Measurements from ENCODE around the gene SGIP1. TPM values are rescaled to one million over a fixed set of nuclear protein-coding genes. Genes with fewer than 3 reads are reported as not detected.

Gene SGIP1
- total RNA-seq, 1 donor from 2014 or later = 1.9 TPM

- no peak for DNase-seq
These were observed 12.1 kb upstream of the SGIP1 start for GRCh38 chr1:66521721-66522365.

DNA sequence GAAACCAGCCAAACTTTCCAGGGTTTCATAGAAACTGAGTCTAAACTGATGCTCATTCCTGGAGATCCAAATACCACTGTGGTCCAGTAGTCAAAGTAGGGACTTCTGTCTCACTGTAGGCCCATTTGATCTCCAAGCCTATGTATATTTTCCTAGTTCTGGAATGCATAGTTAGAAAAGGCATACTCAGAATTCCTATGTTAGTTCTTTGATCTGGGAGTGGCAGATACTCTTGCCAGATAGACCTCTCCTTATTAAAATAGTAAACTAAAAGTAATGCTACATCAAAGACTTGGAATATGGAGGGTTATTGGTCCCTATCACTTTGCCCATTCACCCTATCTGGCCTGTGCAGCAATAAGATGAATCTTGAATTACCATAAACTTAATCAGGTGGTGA, 10.4 kb upstream of the SGIP1 start:
- no peak for DNase-seq

GRCh38 chr1:66525086-66525485, 8.9 kb upstream of the SGIP1 start:
- DNase-seq = no peak

GRCh38 chr1:66526036-66526435, 7.9 kb upstream of the SGIP1 start:
- no peak for DNase-seq

DNA sequence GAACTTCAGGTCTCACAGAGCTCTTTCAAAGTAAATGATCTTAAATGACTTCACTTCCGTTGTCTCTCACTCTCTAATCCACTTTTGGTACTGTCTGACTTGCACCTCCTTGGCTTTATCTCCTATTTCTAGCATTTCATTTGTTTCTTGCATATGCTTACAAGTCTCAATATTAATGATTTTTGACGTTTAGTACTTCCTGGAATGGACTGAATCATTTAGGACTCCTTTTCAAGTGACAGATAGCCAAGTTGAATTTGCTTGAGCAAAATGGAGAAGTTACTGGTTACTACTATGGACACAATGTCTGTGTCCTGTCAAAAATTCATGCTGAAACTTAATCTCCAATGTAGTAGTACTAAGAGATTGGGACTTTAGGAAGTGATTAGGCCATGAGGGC, 7.0 kb upstream of the SGIP1 start:
- DNase-seq = no peak

GRCh38 chr1:66527686-66528085, 6.3 kb upstream of the SGIP1 start:
- no peak for DNase-seq

DNA sequence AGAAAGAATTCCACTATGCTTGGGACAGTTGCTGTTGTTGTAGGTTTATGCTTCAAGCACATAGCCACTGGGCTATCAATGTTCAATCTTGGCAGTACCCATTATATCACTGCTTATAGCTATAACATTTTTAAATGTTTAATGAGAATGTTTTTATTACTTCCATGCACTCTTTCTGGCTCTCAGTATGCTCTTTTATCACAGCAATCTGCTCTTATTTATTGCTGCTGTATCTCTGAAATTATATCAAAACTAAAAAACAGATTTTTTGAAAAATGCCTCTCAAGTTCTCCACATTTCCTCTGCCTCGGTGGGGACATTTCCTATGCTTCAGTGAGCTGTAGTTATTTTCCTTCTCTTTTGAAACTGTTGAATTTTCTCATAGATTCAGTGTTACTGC, 5.4 kb upstream of the SGIP1 start:
- DNase-seq = no peak

GRCh38 chr1:66532214-66532613, 1.7 kb upstream of the SGIP1 start:
- no peak for DNase-seq

- DNase-seq = peak; percentile 61
These were observed 862 bp upstream of the SGIP1 start for GRCh38 chr1:66532798-66533783.

DNA sequence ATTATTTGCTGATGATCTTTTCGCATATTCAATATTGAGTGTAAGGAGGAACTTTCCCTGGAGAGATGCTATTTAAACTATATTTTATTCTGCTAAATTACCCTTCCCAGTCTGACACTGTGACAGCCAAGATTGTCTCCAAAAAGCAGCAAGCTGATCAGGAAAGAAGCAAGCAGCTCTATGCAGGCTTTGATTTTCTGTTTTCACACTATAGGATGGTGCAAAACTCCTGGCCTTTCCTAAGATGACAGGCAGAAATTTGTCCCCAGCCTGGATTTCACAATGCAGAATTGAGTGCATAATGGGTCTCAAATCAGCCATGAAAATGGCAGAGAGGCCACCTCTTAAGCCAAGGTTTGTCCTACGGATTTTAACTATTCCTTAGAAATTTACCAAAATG, 1.1 kb downstream of the SGIP1 start:
- DNase-seq = no peak

- DNase-seq = no peak
These were observed 1.9 kb downstream of the SGIP1 start for GRCh38 chr1:66535853-66536252.

- DNase-seq = no peak
These were observed 3.8 kb downstream of the SGIP1 start for GRCh38 chr1:66537718-66538117.

GRCh38 chr1:66539491-66539890, 5.5 kb downstream of the SGIP1 start:
- no peak for DNase-seq

- DNase-seq = no peak
These were observed 6.6 kb downstream of the SGIP1 start for GRCh38 chr1:66540434-66541032.

GRCh38 chr1:66542314-66542713, 8.4 kb downstream of the SGIP1 start:
- DNase-seq = no peak

DNA sequence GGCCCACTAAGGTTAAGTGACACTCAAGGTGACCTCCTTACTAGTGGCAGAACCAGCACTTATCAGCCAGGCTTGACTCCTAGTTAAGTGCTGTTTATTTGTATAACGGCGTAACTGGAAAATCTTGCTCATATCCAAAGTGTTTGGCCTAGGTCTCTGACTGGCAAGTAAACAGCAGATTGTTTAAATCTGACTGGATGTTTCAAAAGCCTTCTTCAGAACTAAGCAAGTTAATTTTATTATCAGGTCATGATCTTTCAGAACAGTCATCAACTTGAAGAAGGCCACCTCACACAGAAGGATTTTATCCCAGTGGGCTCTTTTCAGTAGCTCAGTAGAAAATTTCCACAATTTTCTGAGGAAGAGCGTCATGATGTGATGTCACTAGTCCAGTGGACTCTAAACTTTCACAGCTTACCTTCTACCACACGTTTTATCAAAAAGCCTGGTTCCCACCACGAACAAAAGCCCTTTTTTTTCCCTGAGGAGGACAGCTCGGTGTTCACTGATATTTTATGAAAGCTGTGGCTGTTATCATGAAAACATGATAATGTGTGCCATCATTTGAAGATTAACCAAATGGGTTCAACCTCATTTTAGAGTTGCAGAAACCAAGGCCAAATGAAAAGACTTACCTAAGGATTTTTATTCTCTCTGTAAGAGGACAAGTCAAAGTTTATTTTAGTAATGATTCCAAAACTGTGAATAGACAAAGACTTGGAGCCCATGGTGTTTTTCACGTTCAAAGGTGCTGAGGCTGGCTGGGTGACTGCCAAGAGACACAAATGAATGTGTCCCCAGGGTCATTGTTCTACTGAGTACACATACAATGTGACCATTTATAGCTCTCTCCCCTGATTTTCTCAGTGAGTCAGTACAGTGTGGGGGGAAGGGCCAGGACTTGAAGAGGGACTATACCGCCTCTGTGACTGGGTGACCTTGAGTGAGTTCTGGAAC, 9.1 kb downstream of the SGIP1 start:
- DNase-seq = no peak

DNA sequence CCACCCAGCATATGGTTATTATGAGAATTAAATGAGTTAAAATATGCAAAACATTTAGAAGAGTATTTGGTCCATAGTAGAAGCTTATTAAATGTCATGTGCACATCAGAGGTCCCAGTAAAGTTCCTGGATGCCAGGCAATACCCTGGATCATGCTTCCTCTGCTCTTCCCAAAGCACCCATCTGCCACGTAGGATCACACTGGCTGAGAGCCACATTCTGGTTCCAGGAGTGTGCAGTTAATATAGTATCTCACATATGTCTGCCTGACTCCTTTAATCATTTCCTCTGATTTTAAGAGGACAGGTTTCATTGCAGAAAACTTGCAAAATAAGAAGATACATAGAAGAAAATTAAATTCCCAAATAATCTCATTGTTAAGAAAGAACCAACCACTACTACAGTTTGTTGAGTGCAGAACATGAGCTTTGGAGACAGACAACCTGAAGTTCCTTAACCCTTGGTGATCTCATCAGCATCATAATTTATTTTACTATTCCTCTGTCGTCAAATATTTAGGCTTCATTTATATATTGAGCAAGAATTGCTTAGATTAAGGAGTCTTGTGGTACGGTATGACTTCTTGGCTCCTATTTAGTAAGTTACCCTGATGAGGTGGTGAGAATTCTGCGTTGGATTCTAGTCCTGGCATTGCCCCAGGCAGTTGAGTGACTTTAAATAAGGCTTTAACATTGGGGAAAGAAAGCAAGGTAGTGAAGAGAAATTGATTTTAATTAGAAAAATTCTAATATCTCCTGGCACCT, 12.3 kb downstream of the SGIP1 start:
- no peak for DNase-seq

DNA sequence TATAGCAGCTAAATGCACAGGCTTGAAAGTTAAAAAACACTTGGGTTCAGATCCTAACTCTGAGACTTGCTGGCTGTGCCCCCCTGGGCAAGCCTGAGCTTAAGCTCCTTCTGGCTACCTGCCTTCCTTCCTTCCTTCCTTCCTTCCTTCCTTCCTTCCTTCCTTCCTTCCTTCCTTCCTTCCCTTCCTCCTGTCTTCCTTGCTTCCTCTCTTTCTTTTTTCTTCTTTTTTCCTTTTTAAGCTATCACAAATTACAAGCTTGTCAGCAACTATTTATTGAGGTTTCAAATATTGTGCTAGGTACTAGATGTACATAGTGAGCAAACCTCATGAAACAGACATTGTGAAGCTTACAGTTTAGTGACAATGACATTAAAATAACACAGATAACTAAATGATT, 15.1 kb downstream of the SGIP1 start:
- no peak for DNase-seq

DNA sequence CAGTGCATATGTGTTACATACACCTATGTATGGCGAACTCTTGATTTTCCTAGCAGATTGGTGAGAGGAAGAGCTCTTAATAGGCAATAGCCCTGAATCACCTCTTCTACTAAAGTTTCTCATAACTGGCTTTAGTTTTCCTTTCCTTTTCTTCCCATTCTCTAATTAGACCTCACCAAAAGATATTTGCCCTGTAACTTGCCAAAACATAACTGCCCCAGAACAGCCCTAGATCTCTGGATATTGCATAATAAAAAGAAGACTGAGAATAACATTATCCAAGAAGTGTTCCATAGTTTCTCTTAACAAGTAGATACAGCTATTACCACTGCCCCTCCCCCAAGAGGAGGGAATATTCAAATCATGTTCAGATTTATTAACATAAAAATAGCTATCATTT, 16.3 kb downstream of the SGIP1 start:
- DNase-seq = no peak

DNA sequence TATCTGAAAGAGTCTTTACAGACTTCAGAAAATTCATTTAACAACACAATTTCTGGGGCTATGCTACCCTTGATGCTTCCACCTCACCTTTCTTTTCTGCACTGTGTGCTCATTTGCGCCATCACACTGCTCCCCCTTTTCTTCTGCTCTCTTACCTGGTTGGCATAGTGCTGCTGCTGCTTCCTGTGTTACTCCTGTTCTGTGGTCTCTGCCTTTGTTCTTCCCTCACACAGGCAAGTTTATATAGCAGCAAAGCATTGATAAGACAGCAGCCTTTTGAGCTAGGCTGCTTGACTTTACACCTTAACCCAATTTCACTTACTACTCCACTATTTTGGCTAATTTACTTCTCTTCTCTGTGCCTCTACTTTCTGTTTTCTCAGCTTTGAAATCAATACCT, 18.3 kb downstream of the SGIP1 start:
- DNase-seq = no peak

DNA sequence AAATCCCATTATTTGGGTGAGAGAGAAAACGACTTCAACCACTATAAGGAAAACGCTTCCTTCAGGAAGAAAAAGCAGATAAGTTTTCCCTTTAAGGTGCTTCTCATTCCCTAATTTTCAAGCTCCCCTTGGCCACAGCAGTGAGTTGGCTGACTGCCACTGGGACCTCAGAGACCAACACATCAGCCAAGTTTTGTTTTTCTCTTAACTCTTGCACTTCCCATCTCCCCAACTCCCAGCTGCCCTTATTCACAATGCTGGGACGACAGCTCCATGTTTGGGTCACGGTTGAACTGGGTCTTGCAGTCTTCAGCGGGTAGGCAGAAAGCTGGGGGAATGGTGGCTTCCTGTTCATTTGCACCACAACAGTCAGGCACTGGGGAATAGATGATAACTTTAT, 18.9 kb downstream of the SGIP1 start:
- no peak for DNase-seq
